ENCODE results near the gene TMEM132D. TPM values are rescaled to one million over a fixed set of nuclear protein-coding genes. Genes with fewer than 3 reads are reported as not detected.

The TMEM132D gene
- total RNA-seq, 1 donor from 2014 or later: not detected

DNA sequence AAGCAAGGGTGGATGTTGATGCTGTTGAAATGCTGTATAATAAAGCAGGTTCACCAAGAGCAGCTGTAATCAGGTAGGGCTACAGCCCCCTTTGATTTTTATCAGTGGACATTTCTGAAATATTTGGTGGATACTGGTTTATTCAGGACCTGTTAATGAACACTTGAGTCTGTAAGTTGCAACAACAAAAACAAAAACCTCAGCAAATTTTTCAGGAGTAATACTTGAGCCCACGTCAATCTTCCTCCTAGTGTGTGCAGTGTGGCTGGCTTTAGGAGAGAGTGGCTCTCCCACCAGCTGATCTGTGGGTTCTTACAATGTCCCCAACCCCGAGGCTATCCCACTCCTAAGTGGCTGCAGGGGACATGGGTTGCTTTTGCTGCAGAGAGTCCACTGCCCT, 702.8 kb downstream of the TMEM132D start:
- Mint-ChIP-seq H3K4me3 (ENCODE audit: unreplicated experiment) (no peak overlapping the region), H3K4me1 (ENCODE audit: low read depth, unreplicated experiment) (no peaks in the 10 kb centered on the region), H3K36me3 (ENCODE audit: low read depth, unreplicated experiment) (no peaks in the 10 kb centered on the region), H3K27me3 (ENCODE audit: low read depth, unreplicated experiment) (no peaks in the 10 kb centered on the region), H3K27ac (ENCODE audit: unreplicated experiment) (no peak overlapping the region), H3K9me3 (ENCODE audit: unreplicated experiment) (peaks cover 7% of the 10 kb centered on the region)
- Histone ChIP-seq H4K20me1 (ENCODE audit: insufficient read depth, low read length) (no peaks in the 10 kb centered on the region), H3K79me2 (ENCODE audit: insufficient read depth, low read length) (no peaks in the 10 kb centered on the region), H3K4me1 (ENCODE audit: insufficient read depth, low read length) (no peaks in the 10 kb centered on the region), H3K27me3 (ENCODE audit: insufficient read depth, low read length) (no peaks in the 10 kb centered on the region), H3K27ac (ENCODE audit: low read depth, low read length) (no peak overlapping the region), H3K4me3 (ENCODE audit: insufficient read depth, low read depth, low read length) (no peak overlapping the region), H3K9me3 (ENCODE audit: insufficient read depth, low read depth, low read length) (no peaks in the 10 kb centered on the region), H3K9ac (ENCODE audit: low read length) (no peak overlapping the region), H2AFZ (ENCODE audit: low read depth, low read length) (no peak overlapping the region), H3K4me2 (ENCODE audit: low read length) (no peak overlapping the region), H3K36me3 (ENCODE audit: insufficient read depth, low read length) (no peaks in the 10 kb centered on the region)
- FAIRE-seq (no peak), DNase-seq (ENCODE audit: low read depth) (no peak)
- TF ChIP-seq EZH2 (IDR thresholded peaks at IDR 0.05; ENCODE audit: insufficient read depth, low read length): no peak
- TF ChIP-seq, protein P1, sequence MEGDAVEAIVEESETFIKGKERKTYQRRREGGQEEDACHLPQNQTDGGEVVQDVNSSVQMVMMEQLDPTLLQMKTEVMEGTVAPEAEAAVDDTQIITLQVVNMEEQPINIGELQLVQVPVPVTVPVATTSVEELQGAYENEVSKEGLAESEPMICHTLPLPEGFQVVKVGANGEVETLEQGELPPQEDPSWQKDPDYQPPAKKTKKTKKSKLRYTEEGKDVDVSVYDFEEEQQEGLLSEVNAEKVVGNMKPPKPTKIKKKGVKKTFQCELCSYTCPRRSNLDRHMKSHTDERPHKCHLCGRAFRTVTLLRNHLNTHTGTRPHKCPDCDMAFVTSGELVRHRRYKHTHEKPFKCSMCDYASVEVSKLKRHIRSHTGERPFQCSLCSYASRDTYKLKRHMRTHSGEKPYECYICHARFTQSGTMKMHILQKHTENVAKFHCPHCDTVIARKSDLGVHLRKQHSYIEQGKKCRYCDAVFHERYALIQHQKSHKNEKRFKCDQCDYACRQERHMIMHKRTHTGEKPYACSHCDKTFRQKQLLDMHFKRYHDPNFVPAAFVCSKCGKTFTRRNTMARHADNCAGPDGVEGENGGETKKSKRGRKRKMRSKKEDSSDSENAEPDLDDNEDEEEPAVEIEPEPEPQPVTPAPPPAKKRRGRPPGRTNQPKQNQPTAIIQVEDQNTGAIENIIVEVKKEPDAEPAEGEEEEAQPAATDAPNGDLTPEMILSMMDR (IDR thresholded peaks at IDR 0.05; ENCODE audit: insufficient read depth, low read depth, low read length): no peak

- Mint-ChIP-seq H3K9me3 (ENCODE audit: unreplicated experiment) (peaks cover 7% of the 10 kb centered on the region), H3K27ac (ENCODE audit: unreplicated experiment) (no peak overlapping the region), H3K36me3 (ENCODE audit: low read depth, unreplicated experiment) (no peaks in the 10 kb centered on the region), H3K27me3 (ENCODE audit: low read depth, unreplicated experiment) (no peaks in the 10 kb centered on the region), H3K4me3 (ENCODE audit: unreplicated experiment) (no peak overlapping the region), H3K4me1 (ENCODE audit: low read depth, unreplicated experiment) (no peaks in the 10 kb centered on the region)
- no peaks in the 10 kb centered on the region for H3K4me1 ChIP-seq (ENCODE audit: insufficient read depth, low read length)
- no peaks in the 10 kb centered on the region for H3K27me3 ChIP-seq (ENCODE audit: insufficient read depth, low read length)
- H3K4me3 ChIP-seq (ENCODE audit: insufficient read depth, low read depth, low read length): no peak overlapping the region
- H3K4me2 ChIP-seq (ENCODE audit: low read length): no peak overlapping the region
- H2AFZ ChIP-seq (ENCODE audit: low read depth, low read length): no peak overlapping the region
- H3K27ac ChIP-seq (ENCODE audit: low read depth, low read length): no peak overlapping the region
- no peak overlapping the region for H3K9ac ChIP-seq (ENCODE audit: low read length)
- H3K79me2 ChIP-seq (ENCODE audit: insufficient read depth, low read length): no peaks in the 10 kb centered on the region
- no peaks in the 10 kb centered on the region for H4K20me1 ChIP-seq (ENCODE audit: insufficient read depth, low read length)
- H3K9me3 ChIP-seq (ENCODE audit: insufficient read depth, low read depth, low read length): no peaks in the 10 kb centered on the region
- H3K36me3 ChIP-seq (ENCODE audit: insufficient read depth, low read length): no peaks in the 10 kb centered on the region
- FAIRE-seq: no peak
- no peak for DNase-seq (ENCODE audit: low read depth)
- no peak for TF ChIP-seq EZH2 (IDR thresholded peaks at IDR 0.05; ENCODE audit: insufficient read depth, low read length)
- TF ChIP-seq, protein P1 (IDR thresholded peaks at IDR 0.05; ENCODE audit: insufficient read depth, low read depth, low read length): no peak
These were observed 703.2 kb downstream of the TMEM132D start for GRCh38 chr12:129200576-129200975.

- Mint-ChIP-seq H3K9me3 (ENCODE audit: unreplicated experiment) (peaks cover 17% of the 10 kb centered on the region), H3K27me3 (ENCODE audit: low read depth, unreplicated experiment) (no peaks in the 10 kb centered on the region), H3K4me3 (ENCODE audit: unreplicated experiment) (no peak overlapping the region), H3K36me3 (ENCODE audit: low read depth, unreplicated experiment) (no peaks in the 10 kb centered on the region), H3K4me1 (ENCODE audit: low read depth, unreplicated experiment) (no peaks in the 10 kb centered on the region), H3K27ac (ENCODE audit: unreplicated experiment) (no peak overlapping the region)
- no peak overlapping the region for H3K4me3 ChIP-seq (ENCODE audit: insufficient read depth, low read depth, low read length)
- no peaks in the 10 kb centered on the region for H3K27me3 ChIP-seq (ENCODE audit: insufficient read depth, low read length)
- no peak for FAIRE-seq
- no peak overlapping the region for H3K9ac ChIP-seq (ENCODE audit: low read length)
- no peaks in the 10 kb centered on the region for H3K4me1 ChIP-seq (ENCODE audit: insufficient read depth, low read length)
- H4K20me1 ChIP-seq (ENCODE audit: insufficient read depth, low read length): no peaks in the 10 kb centered on the region
- no peak overlapping the region for H3K4me2 ChIP-seq (ENCODE audit: low read length)
- H3K79me2 ChIP-seq (ENCODE audit: insufficient read depth, low read length): no peaks in the 10 kb centered on the region
- no peak overlapping the region for H3K27ac ChIP-seq (ENCODE audit: low read depth, low read length)
- no peak for TF ChIP-seq EZH2 (IDR thresholded peaks at IDR 0.05; ENCODE audit: insufficient read depth, low read length)
- TF ChIP-seq, protein P1 (IDR thresholded peaks at IDR 0.05; ENCODE audit: insufficient read depth, low read depth, low read length): no peak
- H3K9me3 ChIP-seq (ENCODE audit: insufficient read depth, low read depth, low read length): no peaks in the 10 kb centered on the region
- DNase-seq (ENCODE audit: low read depth): no peak
- no peaks in the 10 kb centered on the region for H3K36me3 ChIP-seq (ENCODE audit: insufficient read depth, low read length)
- H2AFZ ChIP-seq (ENCODE audit: low read depth, low read length): no peak overlapping the region
These were observed 706.9 kb downstream of the TMEM132D start for GRCh38 chr12:129196927-129197326.

All from astrocyte (in vitro differentiated cells and primary cell).